ENCODE data around the gene SMIM12.

The SMIM12 gene

DNA sequence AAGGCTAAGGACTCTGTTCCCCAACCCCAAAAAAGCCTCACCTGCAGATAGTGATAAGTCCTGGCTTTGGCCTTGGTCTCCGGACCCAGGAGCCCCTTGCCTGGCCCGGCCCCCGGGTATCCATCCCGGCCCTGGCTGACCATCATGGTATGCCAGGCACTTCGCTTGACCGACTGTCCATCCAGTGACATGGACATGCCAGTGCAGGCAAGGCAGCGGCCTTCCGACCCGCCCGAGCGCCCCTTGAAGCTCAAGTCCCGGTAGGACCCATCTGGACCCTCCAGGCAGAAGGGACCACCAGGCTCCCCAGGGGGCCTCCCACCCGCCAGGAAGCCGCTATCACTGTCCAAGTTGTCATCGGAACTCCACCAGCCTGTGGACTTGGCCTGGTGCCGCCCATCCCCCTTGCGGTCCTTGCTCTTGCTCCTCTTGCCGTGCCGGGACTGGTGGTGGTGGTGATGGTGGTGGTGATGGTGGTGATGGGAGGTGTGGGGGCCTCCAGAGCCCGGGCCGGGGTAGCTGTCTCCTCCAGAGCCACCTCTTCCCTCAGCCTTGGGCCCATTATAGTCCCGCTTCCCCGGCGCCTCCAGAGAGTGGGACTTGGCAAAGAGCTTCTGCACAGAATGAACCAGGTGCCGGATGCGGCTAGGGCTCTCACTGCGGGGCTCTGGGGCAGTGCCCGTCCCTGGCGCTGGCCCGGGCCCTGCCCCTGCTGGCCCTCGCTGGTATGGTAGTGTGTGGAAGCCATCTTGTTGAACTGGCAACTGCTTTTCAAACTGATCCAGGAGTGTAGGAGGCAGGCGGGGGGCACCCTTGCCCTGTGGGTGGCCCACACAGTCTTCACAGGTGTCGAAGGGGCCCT, 44.9 kb upstream of the SMIM12 start:
- no peak for DNase-seq (ENCODE audit: low spot score)
- in situ Hi-C loops (cut with MboI; ENCODE audit: low pct_unique_long_range_greater_than_20kb, low sequenced_read_pairs, unreplicated experiment): no loop called here
- TF ChIP-seq, protein P1, sequence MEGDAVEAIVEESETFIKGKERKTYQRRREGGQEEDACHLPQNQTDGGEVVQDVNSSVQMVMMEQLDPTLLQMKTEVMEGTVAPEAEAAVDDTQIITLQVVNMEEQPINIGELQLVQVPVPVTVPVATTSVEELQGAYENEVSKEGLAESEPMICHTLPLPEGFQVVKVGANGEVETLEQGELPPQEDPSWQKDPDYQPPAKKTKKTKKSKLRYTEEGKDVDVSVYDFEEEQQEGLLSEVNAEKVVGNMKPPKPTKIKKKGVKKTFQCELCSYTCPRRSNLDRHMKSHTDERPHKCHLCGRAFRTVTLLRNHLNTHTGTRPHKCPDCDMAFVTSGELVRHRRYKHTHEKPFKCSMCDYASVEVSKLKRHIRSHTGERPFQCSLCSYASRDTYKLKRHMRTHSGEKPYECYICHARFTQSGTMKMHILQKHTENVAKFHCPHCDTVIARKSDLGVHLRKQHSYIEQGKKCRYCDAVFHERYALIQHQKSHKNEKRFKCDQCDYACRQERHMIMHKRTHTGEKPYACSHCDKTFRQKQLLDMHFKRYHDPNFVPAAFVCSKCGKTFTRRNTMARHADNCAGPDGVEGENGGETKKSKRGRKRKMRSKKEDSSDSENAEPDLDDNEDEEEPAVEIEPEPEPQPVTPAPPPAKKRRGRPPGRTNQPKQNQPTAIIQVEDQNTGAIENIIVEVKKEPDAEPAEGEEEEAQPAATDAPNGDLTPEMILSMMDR (IDR thresholded peaks at IDR 0.05; ENCODE audit: extremely low read depth, insufficient read depth, missing control alignments): no peak

DNA sequence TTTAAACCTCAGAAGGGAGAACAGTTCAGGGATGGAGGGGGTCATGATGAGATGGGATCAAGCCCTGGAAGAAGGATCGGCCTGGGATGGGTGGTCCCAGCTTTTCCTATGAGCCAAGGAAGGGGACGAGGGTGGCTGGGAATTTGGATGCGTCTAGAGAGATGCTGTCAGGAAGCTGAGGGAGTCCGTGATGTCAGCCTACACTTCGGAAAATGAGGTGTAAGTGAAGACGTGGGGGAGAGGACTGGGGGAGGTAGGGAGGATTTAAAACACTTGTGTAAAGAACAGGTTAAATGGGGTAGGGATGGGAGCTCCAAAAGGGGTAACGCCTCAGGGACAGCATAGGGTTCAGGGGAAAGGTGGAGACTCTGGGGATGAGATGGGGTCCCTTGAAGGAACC, 42.4 kb upstream of the SMIM12 start:
- DNase-seq (ENCODE audit: low spot score): no peak
- TF ChIP-seq, protein P1 (IDR thresholded peaks at IDR 0.05; ENCODE audit: extremely low read depth, insufficient read depth, missing control alignments): no peak
- in situ Hi-C loops (cut with MboI; ENCODE audit: low pct_unique_long_range_greater_than_20kb, low sequenced_read_pairs, unreplicated experiment): no loop called here

DNA sequence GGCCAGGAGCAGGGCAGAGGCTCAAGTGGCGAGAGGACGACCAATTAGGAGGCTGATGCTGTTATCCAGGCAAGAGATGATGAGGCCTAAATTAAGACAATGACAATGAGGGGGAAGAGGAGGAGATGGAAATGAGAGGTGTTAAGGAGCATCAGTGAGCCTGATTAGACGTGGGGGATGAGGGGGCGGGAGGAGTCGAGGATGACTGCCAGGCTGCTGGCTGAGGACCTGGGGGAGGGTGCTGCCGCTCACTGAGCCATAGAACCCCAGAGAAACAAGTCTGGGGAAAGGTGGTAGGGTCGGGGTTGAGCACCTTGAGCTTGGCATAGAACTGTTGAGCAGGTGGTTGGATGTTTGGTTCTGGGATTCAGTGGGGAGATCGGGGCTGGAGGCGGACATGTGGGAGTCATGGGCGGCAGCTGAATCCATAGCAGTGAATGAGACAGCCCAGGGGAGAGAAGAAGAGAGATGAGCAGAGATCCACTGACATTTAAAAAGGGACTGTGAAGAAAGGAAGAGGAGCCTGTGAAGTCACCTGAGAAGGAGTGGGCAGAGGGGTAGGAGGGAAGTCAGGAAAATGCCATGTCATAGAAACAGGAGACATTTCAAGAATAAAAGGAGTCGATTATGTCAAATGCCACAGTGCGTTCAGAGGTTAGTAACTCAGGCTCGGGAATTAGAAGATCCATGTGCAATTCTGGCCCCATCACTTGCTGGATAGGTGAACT, 41.4 kb upstream of the SMIM12 start:
- no peak for DNase-seq (ENCODE audit: low spot score)
- in situ Hi-C loops (cut with MboI; ENCODE audit: low pct_unique_long_range_greater_than_20kb, low sequenced_read_pairs, unreplicated experiment): no loop called here
- TF ChIP-seq, protein P1 (IDR thresholded peaks at IDR 0.05; ENCODE audit: extremely low read depth, insufficient read depth, missing control alignments): no peak

DNA sequence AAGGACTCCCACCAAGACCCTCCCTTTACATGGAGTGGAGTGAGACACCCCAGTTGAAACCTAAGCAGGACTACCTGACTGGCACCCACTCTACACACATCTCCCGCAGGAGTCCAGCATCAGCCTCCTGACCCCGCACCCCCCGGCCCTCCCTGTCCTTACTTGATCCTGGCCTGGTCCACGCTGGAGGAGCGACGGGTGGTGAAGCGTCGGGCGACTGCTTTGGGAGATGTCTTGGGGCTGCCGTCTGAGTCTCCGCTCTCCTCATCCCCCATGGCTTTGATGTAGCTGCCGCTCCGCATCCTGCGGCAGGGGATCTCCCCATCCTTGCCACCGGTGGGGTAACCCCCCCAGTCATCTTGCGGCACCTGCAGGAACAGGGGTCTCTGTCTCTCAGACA, 40.4 kb upstream of the SMIM12 start:
- TF ChIP-seq, protein P1 (IDR thresholded peaks at IDR 0.05; ENCODE audit: extremely low read depth, insufficient read depth, missing control alignments): no peak
- in situ Hi-C loops (cut with MboI; ENCODE audit: low pct_unique_long_range_greater_than_20kb, low sequenced_read_pairs, unreplicated experiment): no loop called here
- DNase-seq (ENCODE audit: low spot score): no peak

DNA sequence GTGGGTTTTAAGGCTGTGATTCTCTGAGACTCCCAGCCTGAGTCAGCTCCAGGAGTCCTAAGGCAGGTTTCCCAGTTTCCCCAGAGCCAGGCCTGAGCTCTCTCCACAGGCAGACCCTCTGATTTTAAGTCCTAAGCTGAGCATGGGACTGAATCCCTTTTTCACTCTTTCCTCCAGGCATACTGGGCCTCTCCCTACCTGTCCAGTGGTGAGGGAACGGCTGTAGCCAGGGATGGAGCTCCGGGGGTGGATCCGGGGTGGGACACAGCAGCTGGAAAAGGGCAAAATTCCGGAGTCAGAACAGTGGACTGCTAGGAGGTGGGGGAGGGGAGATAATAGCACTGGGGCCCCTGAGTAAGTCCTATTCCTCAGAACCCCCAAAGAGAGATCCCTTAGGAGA, 39.9 kb upstream of the SMIM12 start:
- in situ Hi-C loops (cut with MboI; ENCODE audit: low pct_unique_long_range_greater_than_20kb, low sequenced_read_pairs, unreplicated experiment): no loop called here
- TF ChIP-seq, protein P1 (IDR thresholded peaks at IDR 0.05; ENCODE audit: extremely low read depth, insufficient read depth, missing control alignments): no peak
- DNase-seq (ENCODE audit: low spot score): no peak

DNA sequence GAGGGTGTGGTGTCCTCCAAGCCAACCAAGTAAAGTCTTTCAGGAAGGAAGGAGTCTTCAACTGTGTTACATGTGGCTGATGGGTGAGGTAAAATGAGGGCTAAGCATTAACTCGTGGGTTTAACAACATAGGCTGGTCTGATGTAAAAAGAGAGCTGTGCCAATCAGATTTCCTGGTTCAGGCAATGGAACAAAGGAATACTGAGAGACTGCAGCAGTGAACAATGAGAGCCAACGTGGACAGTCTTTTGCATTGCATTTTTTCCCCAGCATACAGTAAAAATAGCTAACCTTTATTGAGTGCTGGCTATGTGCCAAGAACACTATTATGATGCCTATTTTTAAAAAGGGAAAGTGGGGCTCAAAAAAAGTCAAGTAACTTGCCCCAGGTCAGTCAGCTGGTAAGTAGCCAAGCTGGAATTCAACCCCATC, 38.8 kb upstream of the SMIM12 start:
- in situ Hi-C loops (cut with MboI; ENCODE audit: low pct_unique_long_range_greater_than_20kb, low sequenced_read_pairs, unreplicated experiment): no loop called here
- TF ChIP-seq, protein P1 (IDR thresholded peaks at IDR 0.05; ENCODE audit: extremely low read depth, insufficient read depth, missing control alignments): no peak
- DNase-seq (ENCODE audit: low spot score): no peak
